Tibial artery (tissue), 4 donors: ENCODE results near the gene SUCNR1.
A peak's percentile ranks its signal among the peaks of the same experiment; 100 is the strongest.

Experiments
- DNase-seq, 2 donors: peaks; one replicate each; pipeline ENCODE4 v3.0.0-alpha.2; 2019
- H3K27ac ChIP-seq, 2 donors: fragments of 200-600 bp; sonication (generic) in 1 of 2; 1 replicate in 1 of 2; 2 replicates in 1 of 2; pipeline ENCODE4 v1.5.1; 2018 to 2019; ENCODE audit warnings: mild to moderate bottlenecking in 1 of 2
- H3K27me3 ChIP-seq, 2 donors: fragments of 200-600 bp; sonication (generic) in 1 of 2; one replicate each; pipeline versions ENCODE4 v1.5.1 to v1.6.0; 2016 to 2019
- H3K36me3 ChIP-seq, 3 donors: fragments of 200-600 bp; sonication (generic) in 2 of 3; one replicate each; pipeline ENCODE4 v1.5.1; 2016 to 2019; ENCODE audit warnings: mild to moderate bottlenecking in 2 of 3
- H3K4me1 ChIP-seq, 4 donors: fragments of 200-600 bp; sonication (generic) in 2 of 4; 1 replicate in 3 of 4; 2 replicates in 1 of 4; pipeline ENCODE4 v1.5.1; 2016 to 2019
- H3K4me3 ChIP-seq, 2 donors: fragments of 200-600 bp; sonication (generic) in 1 of 2; 1 replicate in 1 of 2; 2 replicates in 1 of 2; pipeline ENCODE4 v1.5.1; 2018 to 2019; ENCODE audit warnings: mild to moderate bottlenecking in 2 of 2
- H3K9me3 ChIP-seq, 3 donors: fragments of 200-600 bp; sonication (generic) in 1 of 3; one replicate each; pipeline ENCODE4 v1.5.1; 2016 to 2019
- CTCF ChIP-seq, 2 experiments: fragments of 200-600 bp in 1 of 2; fragments of 450-650 bp in 1 of 2; IDR thresholded peaks; one replicate each; pipeline ENCODE4 v1.5.1; 2017 to 2019; ENCODE audit warnings: antibody characterized with exemption in 2 of 2, mild to moderate bottlenecking in 1 of 2, moderate library complexity in 1 of 2
- intact Hi-C: fragments of 100-400 bp; cut with DNase I; formaldehyde crosslinking; loops from one replicate; pipeline ENCODE4 v1.15.0; 2023; ENCODE audit warnings: low total_unique reads

SUCNR1 gene

GRCh38 chr3:151900884-151901643 lies 27.6 kb downstream of the SUCNR1 start:
- H3K4me3 ChIP-seq: no peak overlapping the region
- peaks cover 0 to 51% (median 21%) of the 10 kb centered on the region in 4 donors for H3K4me1 ChIP-seq
- H3K27ac ChIP-seq: peak overlapping the region in 1 of 2 donors; percentile 61
- no peaks in the 10 kb centered on the region for H3K9me3 ChIP-seq
- no peaks in the 10 kb centered on the region for H3K27me3 ChIP-seq
- no peak for TF ChIP-seq CTCF (IDR thresholded peaks at IDR 0.05)
- intact Hi-C loops: no loop called here
- no peaks in the 10 kb centered on the region for H3K36me3 ChIP-seq
- no peak for DNase-seq

GRCh38 chr3:151901644-151902285 lies 28.3 kb downstream of the SUCNR1 start:
- Histone ChIP-seq H3K36me3 (no peaks in the 10 kb centered on the region), H3K4me1 (peaks cover 0 to 51% (median 21%) of the 10 kb centered on the region in 4 donors), H3K9me3 (no peaks in the 10 kb centered on the region), H3K27ac (peak overlapping the region in 1 of 2 donors; percentile 61), H3K4me3 (no peak overlapping the region), H3K27me3 (no peaks in the 10 kb centered on the region)
- intact Hi-C loops: no loop called here
- no peak for TF ChIP-seq CTCF (IDR thresholded peaks at IDR 0.05)
- DNase-seq: no peak

- intact Hi-C loops: no loop called here
- Histone ChIP-seq H3K9me3 (no peaks in the 10 kb centered on the region), H3K36me3 (no peaks in the 10 kb centered on the region), H3K4me1 (peaks cover 0 to 51% (median 21%) of the 10 kb centered on the region in 4 donors), H3K4me3 (no peak overlapping the region), H3K27me3 (no peaks in the 10 kb centered on the region), H3K27ac (peak overlapping the region; percentile 34 to 61)
- TF ChIP-seq CTCF (IDR thresholded peaks at IDR 0.05): no peak
- no peak for DNase-seq
Measured at GRCh38 chr3:151903501-151903991, 30.1 kb downstream of the SUCNR1 start.

GRCh38 chr3:151905647-151906046 lies 32.2 kb downstream of the SUCNR1 start:
- Histone ChIP-seq H3K4me3 (no peak overlapping the region), H3K9me3 (no peaks in the 10 kb centered on the region), H3K36me3 (no peaks in the 10 kb centered on the region), H3K27me3 (no peaks in the 10 kb centered on the region), H3K4me1 (peaks cover 0 to 54% (median 24%) of the 10 kb centered on the region in 4 donors), H3K27ac (no peak overlapping the region)
- DNase-seq: no peak
- no peak for TF ChIP-seq CTCF (IDR thresholded peaks at IDR 0.05)
- intact Hi-C loops: no loop called here

GRCh38 chr3:151906751-151907150 lies 33.3 kb downstream of the SUCNR1 start:
- peaks cover 0 to 44% (median 20%) of the 10 kb centered on the region in 4 donors for H3K4me1 ChIP-seq
- no peak for TF ChIP-seq CTCF (IDR thresholded peaks at IDR 0.05)
- H3K9me3 ChIP-seq: no peaks in the 10 kb centered on the region
- no peaks in the 10 kb centered on the region for H3K36me3 ChIP-seq
- H3K27me3 ChIP-seq: no peaks in the 10 kb centered on the region
- H3K27ac ChIP-seq: no peak overlapping the region
- no peak for DNase-seq
- intact Hi-C loops: no loop called here
- H3K4me3 ChIP-seq: no peak overlapping the region
